Cardiac septum (tissue), 1 donor: ENCODE data around the gene COL4A2. TPM values are rescaled to one million over a fixed set of nuclear protein-coding genes. Genes with fewer than 3 reads are reported as not detected.
A peak's percentile ranks its signal among the peaks of the same experiment; 100 is the strongest.

ENCODE experiments used
- DNase-seq: peaks from one replicate; pipeline ENCODE4 v3.0.0-alpha.2; 2020; ENCODE audit warnings: low spot score
- intact Hi-C: fragments of 100-400 bp; cut with DNase I; formaldehyde crosslinking; loops from one replicate; pipeline ENCODE4 v1.14.0; 2022
- total RNA-seq: library from RNA; stranded (reverse); fragmentation: NEBNext Ultra II Directional; extraction: Animal tissue kit (Norgen Biotek cat#: 25700); gene quantifications from one replicate; pipeline ENCODE4 v1.2.1, GENCODE V29; 2021
- donor health status: DM: no; HTN: no; CAD: no.

COL4A2 gene
- total RNA-seq, 1 donor from 2014 or later: 165 TPM

- intact Hi-C loops: no loop called here
- DNase-seq: no peak
Measured at GRCh38 chr13:110503037-110503901, 196.2 kb downstream of the COL4A2 start.

GRCh38 chr13:110503979-110504499 is 197.0 kb downstream of the COL4A2 start:
- DNase-seq: no peak
- intact Hi-C loops: no loop called here

GRCh38 chr13:110505594-110505993 is 198.5 kb downstream of the COL4A2 start:
- intact Hi-C loops: no loop called here
- DNase-seq: no peak

- intact Hi-C loops: loop anchor here (2.0 kb wide), 1 partner anchor 54 kb away; the partner anchor contains the start of gene RAB20
- DNase-seq: no peak
Measured at GRCh38 chr13:110506396-110506795, 199.3 kb downstream of the COL4A2 start.

DNA sequence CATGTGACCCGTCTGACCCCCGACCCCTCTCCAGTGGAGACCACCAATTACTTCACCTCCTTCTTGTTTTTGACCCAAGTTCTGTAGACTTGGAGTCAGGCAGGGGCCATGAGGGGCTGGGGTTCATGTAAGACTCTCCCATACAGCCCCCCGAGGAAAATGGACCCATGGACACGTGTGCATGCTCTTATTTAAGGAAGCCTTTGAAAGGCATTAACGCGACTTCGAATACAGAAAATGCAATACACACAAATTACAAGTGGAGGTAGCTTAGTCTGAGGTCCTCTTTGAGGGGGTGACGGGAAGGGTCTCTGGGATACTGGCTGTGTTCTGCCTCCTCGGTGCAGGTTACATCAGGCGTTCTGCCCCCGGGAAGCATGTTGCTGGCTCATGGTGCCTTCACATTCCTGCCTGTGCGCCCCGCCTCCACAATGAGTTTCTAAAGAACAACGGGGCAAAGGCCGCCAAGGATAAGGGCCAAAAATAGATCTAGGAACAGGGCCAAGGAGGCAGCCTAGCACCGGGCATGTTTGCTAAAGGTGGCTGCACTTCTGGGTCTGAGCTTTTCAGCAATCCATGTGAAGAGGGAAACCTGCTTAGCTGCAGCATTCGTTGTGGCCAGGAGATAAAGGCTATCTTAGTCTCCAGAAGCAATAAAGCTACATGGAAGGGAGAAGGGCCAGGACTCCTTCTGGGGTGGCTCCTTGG is 199.9 kb downstream of the COL4A2 start:
- intact Hi-C loops: loop anchor here (2.0 kb wide), 1 partner anchor 54 kb away; the partner anchor contains the start of gene RAB20

GRCh38 chr13:110507678-110508381 is 200.7 kb downstream of the COL4A2 start:
- intact Hi-C loops: loop anchor here (2.0 kb wide), 2 partner anchors 17 to 53 kb away; partner anchors contain the start of gene RAB20
- no peak for DNase-seq

More for the DNA sequence above, 199.9 kb downstream of the COL4A2 start:
- peak; percentile 89 for DNase-seq

DNA sequence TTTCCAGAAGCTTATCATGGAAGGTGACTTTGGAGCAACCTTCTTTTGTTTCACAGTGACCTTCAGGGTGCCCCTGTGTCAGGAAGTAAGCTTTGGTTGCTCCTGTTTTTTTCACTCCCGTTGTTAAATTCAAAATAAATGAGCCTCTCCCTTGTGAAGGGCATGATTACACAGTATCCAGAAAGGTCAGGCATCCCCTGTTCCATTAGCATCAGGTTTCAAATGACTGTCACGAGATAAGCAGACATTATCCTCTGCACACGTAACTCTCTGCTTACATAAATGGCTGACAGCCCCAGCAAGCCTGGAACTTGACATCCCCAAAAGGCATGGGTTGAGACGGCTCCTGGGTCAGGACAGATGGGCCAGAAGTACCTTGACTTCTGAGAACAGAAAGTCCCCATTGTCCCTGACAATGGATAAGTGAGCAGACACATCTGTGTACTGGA is 202.4 kb downstream of the COL4A2 start:
- intact Hi-C loops: loop anchor here (2.0 kb wide), 1 partner anchor 15 kb away; no protein-coding TSS in a partner anchor
- DNase-seq: no peak

DNA sequence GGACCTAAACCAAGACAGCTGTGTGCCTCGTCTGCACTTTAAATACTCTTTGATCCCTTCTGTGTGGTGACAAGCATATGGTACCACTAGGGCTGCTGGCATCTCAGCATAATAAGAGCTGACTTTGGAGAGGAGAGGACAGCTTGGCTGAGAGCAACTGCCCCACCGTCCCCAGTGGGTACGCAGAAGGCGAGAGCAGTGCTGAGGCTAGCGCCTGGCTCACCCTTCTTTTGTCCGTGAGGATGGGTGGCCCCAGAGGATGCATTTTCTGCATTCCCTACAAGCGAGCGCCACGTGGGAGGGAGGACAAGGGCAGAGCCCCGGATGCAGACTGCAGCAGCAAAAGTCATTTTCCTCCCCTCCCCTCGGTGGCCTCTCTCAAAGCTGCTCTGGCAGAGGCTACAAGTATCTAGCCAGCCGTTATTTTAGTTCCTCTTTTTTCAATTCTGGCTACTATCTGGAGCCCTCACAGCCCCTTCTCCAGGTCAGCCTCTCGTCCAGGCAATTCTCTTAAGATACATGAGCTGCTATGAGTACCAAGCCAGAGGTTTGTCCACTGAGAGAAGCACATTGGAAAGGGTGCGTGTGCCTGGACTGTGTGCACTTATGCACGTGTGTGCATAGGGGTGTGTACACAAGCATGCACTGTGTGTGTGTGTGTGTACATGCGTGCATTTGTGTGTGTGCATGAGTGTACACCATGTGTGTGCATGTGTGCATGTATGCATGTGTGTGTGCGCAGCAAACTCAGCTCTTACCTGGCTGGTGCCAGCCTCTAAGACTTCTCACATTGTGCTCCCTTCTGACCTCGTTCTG is 203.1 kb downstream of the COL4A2 start:
- intact Hi-C loops: loop anchor here (2.0 kb wide), 1 partner anchor 15 kb away; no protein-coding TSS in a partner anchor
- no peak for DNase-seq

GRCh38 chr13:110511509-110512181 is 204.6 kb downstream of the COL4A2 start:
- intact Hi-C loops: no loop called here
- DNase-seq: no peak

DNA sequence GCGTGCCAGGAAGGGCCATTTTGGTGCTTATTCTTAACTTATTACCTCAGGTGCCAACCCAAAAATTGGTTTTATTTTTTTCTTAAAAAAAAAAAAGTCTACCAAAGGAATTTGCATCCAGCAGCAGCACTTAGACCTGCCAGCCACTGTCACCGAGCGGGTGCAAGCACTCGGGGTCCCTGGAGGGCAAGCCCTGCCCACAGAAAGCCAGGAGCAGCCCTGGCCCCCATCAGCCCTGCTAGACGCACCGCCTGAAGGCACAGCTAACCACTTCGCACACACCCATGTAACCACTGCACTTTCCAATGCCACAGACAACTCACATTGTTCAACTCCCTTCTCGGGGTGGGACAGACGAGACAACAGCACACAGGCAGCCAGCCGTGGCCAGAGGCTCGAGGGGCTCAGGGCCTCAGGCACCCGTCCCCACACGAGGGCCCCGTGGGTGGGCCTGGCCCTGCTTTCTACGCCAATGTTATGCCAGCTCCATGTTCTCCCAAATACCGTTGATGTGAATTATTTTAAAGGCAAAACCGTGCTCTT is 205.2 kb downstream of the COL4A2 start:
- intact Hi-C loops: no loop called here
- DNase-seq: no peak

DNA sequence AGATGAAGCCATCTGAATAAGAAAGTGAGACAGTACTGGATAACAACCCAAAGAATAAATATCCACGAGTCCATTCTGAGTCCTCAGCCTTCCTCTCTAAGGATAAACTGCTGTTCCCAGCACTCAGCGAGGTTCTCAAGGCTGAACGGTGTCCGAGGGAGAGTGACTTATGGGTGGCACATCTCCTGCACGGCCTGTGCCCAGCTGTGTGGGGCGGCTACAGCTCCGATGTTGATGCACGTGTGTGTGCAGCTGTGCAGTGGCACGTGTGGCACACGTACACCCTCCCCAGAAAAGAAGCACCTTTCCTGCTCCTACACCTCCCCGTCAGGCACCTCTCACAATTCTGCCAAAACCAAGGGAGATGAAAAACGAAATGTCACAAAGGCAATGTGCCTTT is 209.4 kb downstream of the COL4A2 start:
- intact Hi-C loops: no loop called here
- DNase-seq: no peak

- DNase-seq: no peak
- intact Hi-C loops: no loop called here
Measured at GRCh38 chr13:110517505-110518225, 210.6 kb downstream of the COL4A2 start.

DNA sequence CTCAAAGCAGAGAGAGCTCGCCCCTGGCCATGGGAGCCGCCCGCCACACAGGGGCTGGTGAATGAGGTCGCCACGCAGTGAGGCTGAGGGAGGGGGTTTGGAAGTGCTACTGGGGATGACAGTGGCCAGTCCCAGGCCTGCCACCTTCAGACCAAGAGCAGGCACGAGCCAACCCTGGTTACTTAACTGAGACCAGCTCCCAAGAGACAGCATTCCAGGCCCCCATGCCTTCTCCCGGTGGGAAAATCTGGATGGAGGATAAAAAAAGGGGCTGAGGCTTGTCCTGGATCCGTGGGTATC is 211.1 kb downstream of the COL4A2 start:
- intact Hi-C loops: no loop called here
- DNase-seq: no peak

DNA sequence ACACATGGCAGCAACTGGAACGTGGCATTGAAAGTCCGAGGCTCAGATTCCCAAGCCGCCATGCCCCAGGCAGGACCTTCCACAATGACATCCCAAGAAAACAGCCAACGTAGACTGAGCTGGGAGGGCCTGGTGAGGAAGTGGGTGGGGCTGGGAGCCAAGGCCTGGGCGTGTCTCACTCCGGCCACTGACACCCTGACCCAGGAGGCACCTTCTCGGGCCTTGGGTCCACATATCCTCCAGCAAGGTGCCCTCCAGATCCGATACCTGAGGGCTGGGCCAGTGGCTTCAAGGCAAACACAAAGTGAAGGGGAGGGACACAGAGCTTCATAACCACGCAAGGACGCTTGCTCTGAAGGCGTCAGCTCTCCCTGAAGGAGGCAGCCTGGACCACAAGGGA is 211.5 kb downstream of the COL4A2 start:
- no peak for DNase-seq
- intact Hi-C loops: no loop called here

DNA sequence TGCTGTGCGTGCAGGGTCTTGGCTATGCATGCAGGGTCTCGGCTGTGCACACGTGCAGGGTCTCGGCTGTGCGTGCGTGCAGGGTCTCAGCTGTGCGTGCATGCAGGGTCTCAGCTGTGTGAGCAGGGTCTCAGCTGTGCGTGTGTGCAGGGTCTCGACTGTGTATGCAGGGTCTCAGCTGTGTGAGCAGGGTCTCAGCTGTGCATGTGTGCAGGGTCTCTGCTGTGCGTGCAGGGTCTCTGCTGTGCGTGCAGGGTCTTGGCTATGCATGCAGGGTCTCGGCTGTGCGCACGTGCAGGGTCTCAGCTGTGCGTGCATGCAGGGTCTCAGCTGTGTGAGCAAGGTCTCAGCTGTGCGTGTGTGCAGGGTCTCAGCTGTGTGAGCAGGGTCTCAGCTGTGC is 212.0 kb downstream of the COL4A2 start:
- intact Hi-C loops: no loop called here
- no peak for DNase-seq

DNA sequence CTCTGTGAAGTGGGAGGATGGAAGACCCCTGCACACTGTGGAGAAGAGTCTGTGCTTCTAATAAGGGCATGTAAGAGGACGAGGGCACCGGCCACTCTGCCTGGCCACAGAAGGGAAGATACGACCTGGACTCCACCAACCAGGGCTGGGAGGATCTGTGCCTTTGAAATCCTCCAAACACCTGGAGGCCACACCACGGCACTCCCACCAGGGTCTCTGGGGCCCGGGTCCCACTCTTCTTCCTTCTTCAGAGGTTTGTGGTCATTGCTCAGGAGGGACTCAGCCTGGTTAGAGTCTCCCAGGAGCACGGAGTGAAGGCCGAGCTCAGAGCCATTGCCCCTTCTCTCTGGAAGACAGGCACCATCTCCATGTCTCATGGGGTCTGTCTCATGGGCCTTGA is 212.4 kb downstream of the COL4A2 start:
- no peak for DNase-seq
- intact Hi-C loops: no loop called here

DNA sequence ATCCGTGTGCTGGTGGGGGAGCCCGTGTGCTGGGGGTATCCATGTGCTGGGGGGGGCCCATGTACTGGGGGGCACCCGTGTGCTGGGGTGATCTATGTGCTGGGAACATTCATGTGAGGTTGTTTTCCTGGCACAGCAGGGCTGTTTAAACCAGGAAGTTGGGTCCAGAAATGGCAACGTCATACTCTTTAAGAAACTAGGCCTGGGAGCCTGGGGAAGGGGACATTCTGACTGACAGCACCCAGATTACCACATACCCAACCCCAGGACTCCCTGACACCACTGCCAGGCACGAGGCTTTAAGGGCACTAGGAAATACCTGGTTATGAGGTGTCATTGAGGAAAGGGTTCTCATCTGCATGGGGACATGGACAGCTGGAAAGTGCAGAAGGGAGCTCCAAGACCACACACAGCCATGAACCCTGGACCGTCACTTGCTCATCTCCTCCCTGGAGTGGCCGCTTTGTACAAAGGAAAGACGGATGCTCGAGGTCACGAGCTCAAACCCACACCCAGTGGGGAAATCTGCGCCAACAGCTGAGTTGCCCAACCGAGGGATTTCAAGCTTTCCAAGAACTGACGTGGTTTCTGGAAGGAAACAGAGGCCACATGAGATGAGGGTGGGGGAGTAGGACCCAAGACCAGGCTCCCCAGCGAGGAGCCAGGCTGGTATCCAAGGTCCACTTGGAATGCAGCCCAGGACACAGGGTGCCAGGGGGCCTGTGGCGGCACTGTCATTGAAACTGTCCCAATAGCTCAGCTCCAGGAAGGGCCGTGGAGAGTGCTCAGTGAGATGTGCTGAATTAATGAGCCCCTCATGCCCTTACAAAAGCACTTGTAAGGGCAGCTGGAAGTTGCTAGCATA is 213.6 kb downstream of the COL4A2 start:
- intact Hi-C loops: no loop called here
- peak; percentile 87 for DNase-seq
